Measurements from ENCODE around the gene EFCAB8.
"Not testable (repeated sequence)": the region's sequence is repeated elsewhere in the genome, so short reads cannot be mapped to it uniquely, and the experiment has no call there.

The EFCAB8 gene

DNA sequence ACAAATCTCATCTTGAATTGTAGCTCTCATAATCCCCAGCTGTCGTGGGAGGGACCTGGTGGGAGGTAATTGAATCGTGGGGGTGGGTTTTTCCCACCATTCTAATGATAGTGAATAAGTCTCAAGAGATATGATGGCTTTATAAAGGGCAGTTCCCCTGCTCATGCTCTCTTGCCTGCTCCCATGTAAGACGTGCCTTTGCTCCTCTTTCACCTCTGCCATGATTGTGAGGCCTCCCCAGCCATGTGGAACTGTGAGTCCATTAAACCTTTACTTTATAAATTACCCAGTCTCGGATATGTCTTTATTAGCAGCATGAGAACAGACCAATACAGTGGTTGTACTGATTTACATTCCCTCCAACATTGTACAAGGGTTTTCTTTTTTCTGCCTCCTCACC is 75.9 kb downstream of the EFCAB8 start:
- Histone ChIP-seq H3K4me3 (ENCODE audit: low read length) (no peak overlapping the region), H3K4me1 (ENCODE audit: insufficient read depth, low read length) (no peaks in the 10 kb centered on the region), H3K27ac (ENCODE audit: low read length) (no peak overlapping the region), H3K9me3 (ENCODE audit: insufficient read depth, low read depth, low read length) (no peaks in the 10 kb centered on the region), H3K9ac (ENCODE audit: low read depth, low read length) (no peak overlapping the region), H3K27me3 (ENCODE audit: insufficient read depth, low read length) (no peaks in the 10 kb centered on the region), H3K36me3 (ENCODE audit: insufficient read depth, low read depth, low read length) (no peaks in the 10 kb centered on the region)

DNA sequence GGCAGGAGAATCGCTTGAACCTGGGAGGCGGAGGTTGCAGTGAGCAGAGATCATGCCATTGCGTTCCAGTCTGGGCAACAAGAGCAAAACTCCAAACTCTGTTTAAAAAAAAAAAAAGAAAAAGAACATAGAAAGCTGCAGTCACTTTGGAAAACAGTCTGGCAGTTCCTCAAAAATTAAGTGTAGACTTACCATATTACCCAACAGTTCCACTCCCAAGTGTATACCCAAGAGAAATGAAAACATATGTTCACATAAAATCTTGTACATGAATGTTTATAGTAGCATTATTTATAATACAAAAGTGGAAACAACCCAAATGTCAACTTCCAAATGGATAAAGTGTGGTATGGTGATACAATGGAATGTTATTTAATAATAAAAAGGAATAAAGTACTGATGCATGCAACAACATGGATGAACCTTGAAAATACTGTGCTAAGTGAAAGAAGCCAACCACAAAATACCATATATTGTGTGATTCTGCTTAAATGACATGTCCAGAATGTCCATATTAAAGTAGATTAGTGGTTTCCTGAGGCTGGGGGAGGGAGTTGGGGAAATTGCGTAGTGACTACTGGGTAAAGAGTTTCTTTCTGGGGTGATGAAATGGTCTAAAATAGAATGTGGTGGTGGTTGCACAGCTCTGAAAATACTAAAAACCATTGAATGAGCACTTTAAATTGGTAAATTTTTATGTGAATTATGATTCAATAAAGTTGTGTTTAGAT is 82.6 kb downstream of the EFCAB8 start:
- no peak overlapping the region for H3K27ac ChIP-seq (ENCODE audit: low read length)
- H3K4me1 ChIP-seq (ENCODE audit: insufficient read depth, low read length): no peaks in the 10 kb centered on the region
- no peak overlapping the region for H3K4me3 ChIP-seq (ENCODE audit: low read length)
- no peaks in the 10 kb centered on the region for H3K36me3 ChIP-seq (ENCODE audit: insufficient read depth, low read depth, low read length)
- no peak overlapping the region for H3K9ac ChIP-seq (ENCODE audit: low read depth, low read length)
- H3K9me3 ChIP-seq (ENCODE audit: insufficient read depth, low read depth, low read length): no peaks in the 10 kb centered on the region
- peaks cover 6% of the 10 kb centered on the region; the same call in 1 of the 2 replicates for H3K27me3 ChIP-seq (ENCODE audit: insufficient read depth, low read length)

DNA sequence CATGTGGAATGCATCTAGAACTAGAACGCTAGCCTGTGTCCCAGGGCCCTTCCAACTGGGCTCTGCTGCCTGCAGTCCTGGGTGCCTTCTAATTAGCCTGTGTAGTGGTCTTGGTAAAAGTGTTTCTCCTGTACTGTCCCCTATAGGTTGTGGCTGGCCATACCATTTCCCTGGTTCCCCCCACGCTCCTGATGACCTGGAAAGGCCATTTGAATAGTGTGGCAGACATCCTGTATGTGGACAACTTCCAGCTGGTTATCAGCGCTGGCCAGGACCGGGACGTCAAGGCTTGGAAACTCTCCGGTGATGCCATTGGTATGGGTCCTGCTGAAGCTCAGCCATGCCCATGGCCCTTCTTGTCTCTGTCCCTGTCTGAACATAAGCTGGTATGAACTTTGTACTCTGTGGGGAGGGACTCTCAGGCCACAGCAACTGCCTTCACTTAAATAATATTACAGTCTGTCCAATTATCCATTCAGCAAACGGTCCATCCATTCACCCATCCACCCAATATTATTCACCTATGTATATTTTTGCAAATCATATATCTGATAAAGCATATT is 84.8 kb downstream of the EFCAB8 start:
- no peak overlapping the region for H3K27ac ChIP-seq (ENCODE audit: low read length)
- no peaks in the 10 kb centered on the region for H3K36me3 ChIP-seq (ENCODE audit: insufficient read depth, low read depth, low read length)
- H3K9ac ChIP-seq (ENCODE audit: low read depth, low read length): no peak overlapping the region
- H3K4me3 ChIP-seq (ENCODE audit: low read length): no peak overlapping the region
- no peaks in the 10 kb centered on the region for H3K4me1 ChIP-seq (ENCODE audit: insufficient read depth, low read length)
- H3K27me3 ChIP-seq (ENCODE audit: insufficient read depth, low read length): peaks cover 27% of the 10 kb centered on the region
- H3K9me3 ChIP-seq (ENCODE audit: insufficient read depth, low read depth, low read length): no peaks in the 10 kb centered on the region

DNA sequence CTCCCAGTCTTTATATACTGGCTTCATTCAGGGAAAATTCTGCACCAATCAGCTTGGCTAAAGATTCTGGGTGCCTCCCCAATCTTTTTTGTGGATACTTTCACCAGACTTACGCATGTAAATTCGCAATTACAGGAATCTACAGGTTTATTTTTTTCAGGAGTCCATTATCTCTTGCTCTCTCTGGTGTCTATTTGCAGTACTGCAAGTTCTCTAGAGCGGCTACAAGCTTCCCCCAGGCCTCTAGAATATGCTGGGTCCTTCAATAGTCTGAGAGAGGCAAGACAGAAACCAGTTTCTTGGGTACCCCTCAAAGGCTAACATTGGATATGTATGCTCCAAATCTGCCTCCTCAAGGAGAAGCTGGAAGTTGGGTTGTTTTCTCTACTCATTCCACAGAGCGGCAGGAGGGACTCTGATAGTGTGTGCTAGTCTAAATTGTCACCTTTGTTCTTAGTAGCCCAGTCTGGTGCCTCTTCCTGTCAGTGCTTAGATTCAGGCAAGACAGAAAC is 87.0 kb downstream of the EFCAB8 start:
- no peaks in the 10 kb centered on the region for H3K9me3 ChIP-seq (ENCODE audit: insufficient read depth, low read depth, low read length)
- peaks cover 49% of the 10 kb centered on the region for H3K27me3 ChIP-seq (ENCODE audit: insufficient read depth, low read length)
- H3K4me3 ChIP-seq (ENCODE audit: low read length): no peak overlapping the region
- H3K36me3 ChIP-seq (ENCODE audit: insufficient read depth, low read depth, low read length): no peaks in the 10 kb centered on the region
- H3K27ac ChIP-seq (ENCODE audit: low read length): no peak overlapping the region
- H3K4me1 ChIP-seq (ENCODE audit: insufficient read depth, low read length): no peaks in the 10 kb centered on the region
- H3K9ac ChIP-seq (ENCODE audit: low read depth, low read length): no peak overlapping the region

DNA sequence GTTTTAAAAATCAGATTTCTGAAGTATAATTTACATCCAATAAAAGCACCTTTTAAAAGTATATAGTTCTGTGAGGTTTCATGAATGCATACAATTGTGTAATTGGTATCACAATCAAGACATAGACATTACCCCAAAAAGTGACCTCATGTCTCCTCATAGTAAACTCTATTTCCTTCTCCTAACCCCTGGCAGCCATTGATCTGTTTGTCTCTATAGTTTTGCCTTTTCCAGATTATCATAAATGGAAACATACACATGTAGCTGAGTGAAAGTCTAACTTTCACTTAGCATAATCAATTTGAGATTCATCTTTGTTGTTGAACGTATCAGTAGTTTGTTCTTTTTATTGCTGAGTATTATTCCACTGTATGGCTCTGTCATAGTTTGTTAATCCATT is 87.9 kb downstream of the EFCAB8 start:
- peaks cover 57% of the 10 kb centered on the region for H3K27me3 ChIP-seq (ENCODE audit: insufficient read depth, low read length)
- no peak overlapping the region for H3K4me3 ChIP-seq (ENCODE audit: low read length)
- no peak overlapping the region for H3K27ac ChIP-seq (ENCODE audit: low read length)
- H3K9me3 ChIP-seq (ENCODE audit: insufficient read depth, low read depth, low read length): no peaks in the 10 kb centered on the region
- no peaks in the 10 kb centered on the region for H3K36me3 ChIP-seq (ENCODE audit: insufficient read depth, low read depth, low read length)
- H3K9ac ChIP-seq (ENCODE audit: low read depth, low read length): no peak overlapping the region
- H3K4me1 ChIP-seq (ENCODE audit: insufficient read depth, low read length): no peaks in the 10 kb centered on the region

DNA sequence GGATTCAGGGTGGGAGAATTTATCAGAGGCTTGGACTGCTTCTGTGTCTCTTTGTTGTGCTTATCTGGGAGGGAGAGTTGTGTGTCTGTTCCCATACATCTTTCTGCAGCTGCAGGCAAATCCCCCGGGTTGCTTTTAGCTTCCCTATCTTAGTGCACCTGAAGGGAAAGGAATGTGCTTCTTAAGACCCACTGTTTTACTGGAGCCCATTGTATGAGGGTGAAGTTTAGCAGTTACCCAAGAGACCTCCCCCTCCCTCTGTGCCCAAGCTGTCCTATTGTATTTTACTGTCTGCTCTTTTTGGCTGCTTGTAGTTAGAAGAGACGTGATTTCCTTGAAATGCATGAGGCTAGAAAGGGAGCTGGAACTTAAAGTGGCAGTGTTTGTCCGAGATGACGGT is 91.8 kb downstream of the EFCAB8 start:
- not testable (repeated sequence) for H3K4me3 ChIP-seq (ENCODE audit: low read length); H3K9me3 ChIP-seq (ENCODE audit: insufficient read depth, low read depth, low read length); H3K36me3 ChIP-seq (ENCODE audit: insufficient read depth, low read depth, low read length); H3K27ac ChIP-seq (ENCODE audit: low read length); H3K4me1 ChIP-seq (ENCODE audit: insufficient read depth, low read length); H3K9ac ChIP-seq (ENCODE audit: low read depth, low read length)
- peaks cover 86% of the 10 kb centered on the region for H3K27me3 ChIP-seq (ENCODE audit: insufficient read depth, low read length)

DNA sequence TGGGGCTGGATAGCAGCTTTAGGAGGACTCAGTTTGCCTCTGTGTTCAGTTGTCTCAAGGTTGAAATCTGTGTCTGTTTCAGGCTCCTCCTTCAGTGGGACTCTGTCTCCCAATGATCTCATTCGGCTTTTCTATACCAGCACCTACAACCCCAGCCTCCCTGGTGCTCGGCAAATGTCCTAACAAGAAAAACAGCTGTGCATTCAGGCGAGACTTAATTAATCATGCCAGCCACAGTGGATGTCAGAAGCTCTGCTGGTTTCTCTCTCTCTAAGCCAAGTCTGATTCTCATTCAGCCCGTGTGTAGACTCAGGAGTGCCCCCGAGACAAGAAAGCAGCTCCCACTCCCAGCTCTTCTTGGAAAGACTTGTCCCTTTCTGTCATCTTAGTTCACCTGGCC is 98.7 kb downstream of the EFCAB8 start:
- H3K27me3 ChIP-seq (ENCODE audit: insufficient read depth, low read length): peaks cover 20% of the 10 kb centered on the region
- H3K36me3 ChIP-seq (ENCODE audit: insufficient read depth, low read depth, low read length): no peaks in the 10 kb centered on the region
- H3K27ac ChIP-seq (ENCODE audit: low read length): no peak overlapping the region
- H3K4me1 ChIP-seq (ENCODE audit: insufficient read depth, low read length): no peaks in the 10 kb centered on the region
- no peak overlapping the region for H3K4me3 ChIP-seq (ENCODE audit: low read length)
- H3K9ac ChIP-seq (ENCODE audit: low read depth, low read length): no peak overlapping the region
- H3K9me3 ChIP-seq (ENCODE audit: insufficient read depth, low read depth, low read length): peaks cover 12% of the 10 kb centered on the region; the same call in 1 of the 2 replicates

DNA sequence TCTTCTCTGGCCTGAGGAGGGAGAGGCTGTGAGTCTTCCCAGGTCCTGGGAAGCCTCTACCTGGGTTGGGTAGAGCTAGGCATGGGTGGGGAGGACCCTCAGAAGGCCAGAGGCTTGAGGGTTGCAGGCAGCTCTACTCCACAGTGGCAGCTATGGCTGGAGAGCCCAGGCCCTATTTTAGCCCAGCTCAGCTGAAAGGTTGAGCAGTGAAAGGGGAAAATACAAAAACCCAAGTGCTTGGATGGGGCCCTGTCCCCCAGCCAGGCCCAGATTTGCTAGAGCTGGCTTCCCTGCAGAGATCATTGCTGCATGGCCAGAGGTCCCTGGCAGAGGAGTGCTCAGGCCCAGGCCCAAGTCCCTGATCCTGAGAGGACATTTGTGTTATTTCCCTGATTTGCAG is 99.9 kb downstream of the EFCAB8 start:
- peaks cover 9% of the 10 kb centered on the region for H3K27me3 ChIP-seq (ENCODE audit: insufficient read depth, low read length)
- H3K4me3 ChIP-seq (ENCODE audit: low read length): no peak overlapping the region
- no peaks in the 10 kb centered on the region for H3K4me1 ChIP-seq (ENCODE audit: insufficient read depth, low read length)
- no peaks in the 10 kb centered on the region for H3K36me3 ChIP-seq (ENCODE audit: insufficient read depth, low read depth, low read length)
- H3K9ac ChIP-seq (ENCODE audit: low read depth, low read length): no peak overlapping the region
- H3K27ac ChIP-seq (ENCODE audit: low read length): no peak overlapping the region
- H3K9me3 ChIP-seq (ENCODE audit: insufficient read depth, low read depth, low read length): peaks cover 12% of the 10 kb centered on the region; the same call in 1 of the 2 replicates

DNA sequence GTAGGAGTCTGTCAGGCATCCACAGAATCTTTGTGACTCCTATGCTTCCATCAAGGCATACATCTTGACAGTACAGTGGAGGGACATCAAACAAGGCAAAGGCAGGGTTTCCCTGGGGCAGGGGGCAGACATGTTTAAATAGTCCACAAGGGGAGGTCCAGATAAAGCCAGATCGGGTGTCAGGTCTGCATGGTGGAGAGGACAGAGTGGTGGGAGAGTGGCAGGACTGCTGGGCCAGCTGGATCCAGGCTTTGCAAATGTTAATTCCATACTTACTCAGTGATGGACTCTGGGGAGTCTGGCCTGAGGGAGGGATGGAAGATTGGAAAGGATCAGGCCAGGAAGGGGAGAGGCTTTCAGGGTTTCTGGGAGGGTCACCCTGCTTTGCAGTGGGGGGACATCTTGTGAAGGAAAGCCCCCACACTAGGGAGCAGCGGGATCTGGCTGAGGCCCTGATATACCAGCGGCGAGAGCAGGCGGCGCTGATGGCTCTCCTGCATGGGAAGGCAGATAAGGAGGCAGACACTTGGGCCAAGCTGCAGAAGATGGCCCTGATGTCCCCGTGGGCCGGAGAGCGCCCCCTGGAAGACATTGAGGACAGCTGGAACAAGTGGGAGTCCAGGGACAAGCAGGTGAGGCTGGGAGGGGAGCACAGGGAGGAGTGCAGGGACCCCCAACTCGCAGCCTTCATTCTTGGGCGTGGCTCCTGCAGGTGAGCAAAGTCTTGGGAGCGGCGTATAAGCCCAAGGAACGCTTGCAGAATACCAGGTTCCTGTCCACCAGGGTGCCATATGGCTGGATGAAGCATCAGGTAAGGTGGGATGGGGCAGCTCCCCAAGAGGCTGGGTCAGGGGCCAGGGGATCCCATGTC is 100.9 kb downstream of the EFCAB8 start:
- no peak overlapping the region for H3K9ac ChIP-seq (ENCODE audit: low read depth, low read length)
- no peaks in the 10 kb centered on the region for H3K36me3 ChIP-seq (ENCODE audit: insufficient read depth, low read depth, low read length)
- no peak overlapping the region for H3K4me3 ChIP-seq (ENCODE audit: low read length)
- no peak overlapping the region for H3K27ac ChIP-seq (ENCODE audit: low read length)
- H3K9me3 ChIP-seq (ENCODE audit: insufficient read depth, low read depth, low read length): peaks cover 12% of the 10 kb centered on the region; the same call in 1 of the 2 replicates
- H3K4me1 ChIP-seq (ENCODE audit: insufficient read depth, low read length): no peaks in the 10 kb centered on the region
- no peaks in the 10 kb centered on the region for H3K27me3 ChIP-seq (ENCODE audit: insufficient read depth, low read length)

DNA sequence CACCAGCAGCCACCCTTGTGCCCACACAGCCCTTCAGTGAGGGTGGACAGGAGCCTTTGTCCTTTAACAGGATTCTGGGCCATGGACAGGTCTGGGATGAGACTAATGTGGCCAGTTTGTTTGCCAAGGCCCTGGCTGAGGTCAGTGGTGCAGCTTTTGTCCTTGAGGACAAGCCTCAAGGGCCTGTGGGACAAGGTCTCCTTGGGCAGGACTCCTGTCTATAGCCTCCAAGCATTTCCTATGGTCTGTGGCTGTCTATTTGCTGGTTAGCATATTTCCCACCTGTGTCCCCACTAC is 101.4 kb downstream of the EFCAB8 start:
- no peaks in the 10 kb centered on the region for H3K36me3 ChIP-seq (ENCODE audit: insufficient read depth, low read depth, low read length)

DNA sequence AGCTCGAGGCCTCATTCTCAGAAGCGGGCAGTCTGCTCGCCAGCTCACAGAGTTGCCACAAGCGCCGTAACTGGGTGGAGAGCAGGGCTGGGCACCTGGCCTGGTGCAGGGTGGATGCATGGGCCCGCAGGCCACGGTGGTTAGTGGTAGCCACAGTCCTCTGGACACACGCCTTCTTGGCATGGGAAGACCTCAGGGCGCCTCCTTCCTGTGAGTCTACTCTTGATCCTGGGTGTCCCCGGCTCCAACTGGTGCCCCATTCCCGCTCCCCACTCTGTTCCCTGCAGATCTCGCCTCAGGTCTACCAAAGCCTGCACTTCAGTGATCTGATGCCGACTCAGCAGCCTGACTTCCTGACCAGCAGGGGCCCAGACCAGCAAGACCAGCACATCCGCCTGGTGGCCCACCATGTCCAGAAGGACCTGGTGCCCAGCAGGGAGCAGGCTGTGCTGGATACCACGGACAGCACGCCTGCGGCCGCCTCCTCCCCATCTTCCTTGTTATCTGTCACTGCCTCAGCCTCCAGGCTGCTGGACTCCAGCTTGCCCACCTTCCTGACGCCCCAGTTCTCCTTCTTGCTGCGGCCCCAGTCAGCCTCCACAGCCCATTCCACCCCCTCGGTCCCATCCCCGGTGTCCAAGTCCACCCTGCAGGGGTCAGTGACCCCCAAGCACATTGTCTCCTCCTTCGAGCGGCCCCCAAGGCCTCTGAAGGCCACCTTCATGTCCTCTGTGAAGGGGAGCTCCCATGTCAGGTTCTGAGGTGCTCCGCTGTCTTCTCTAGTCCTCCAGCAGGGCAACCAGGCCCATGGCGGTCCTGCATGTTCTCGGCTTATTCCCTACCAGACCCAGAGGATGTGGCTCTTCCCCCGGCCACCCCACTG is 102.4 kb downstream of the EFCAB8 start:
- H3K9ac ChIP-seq (ENCODE audit: low read depth, low read length): no peak overlapping the region
- no peaks in the 10 kb centered on the region for H3K36me3 ChIP-seq (ENCODE audit: insufficient read depth, low read depth, low read length)
- H3K27ac ChIP-seq (ENCODE audit: low read length): no peak overlapping the region
- peaks cover 12% of the 10 kb centered on the region; the same call in 1 of the 2 replicates for H3K9me3 ChIP-seq (ENCODE audit: insufficient read depth, low read depth, low read length)
- no peaks in the 10 kb centered on the region for H3K4me1 ChIP-seq (ENCODE audit: insufficient read depth, low read length)
- H3K4me3 ChIP-seq (ENCODE audit: low read length): no peak overlapping the region
- H3K27me3 ChIP-seq (ENCODE audit: insufficient read depth, low read length): no peaks in the 10 kb centered on the region

More for the DNA sequence above, 101.4 kb downstream of the EFCAB8 start:
- no peak overlapping the region for H3K4me3 ChIP-seq (ENCODE audit: low read length)
- H3K9me3 ChIP-seq (ENCODE audit: insufficient read depth, low read depth, low read length): peaks cover 12% of the 10 kb centered on the region; the same call in 1 of the 2 replicates
- H3K27me3 ChIP-seq (ENCODE audit: insufficient read depth, low read length): no peaks in the 10 kb centered on the region
- H3K27ac ChIP-seq (ENCODE audit: low read length): no peak overlapping the region
- H3K9ac ChIP-seq (ENCODE audit: low read depth, low read length): no peak overlapping the region
- no peaks in the 10 kb centered on the region for H3K4me1 ChIP-seq (ENCODE audit: insufficient read depth, low read length)
